Measurements from ENCODE around the gene CCDC92. TPM values are rescaled to one million over a fixed set of nuclear protein-coding genes. Genes with fewer than 3 reads are reported as not detected.

Gene CCDC92
- total RNA-seq, 2 experiments from 2014 or later = 4.8 to 5.0 TPM

DNA sequence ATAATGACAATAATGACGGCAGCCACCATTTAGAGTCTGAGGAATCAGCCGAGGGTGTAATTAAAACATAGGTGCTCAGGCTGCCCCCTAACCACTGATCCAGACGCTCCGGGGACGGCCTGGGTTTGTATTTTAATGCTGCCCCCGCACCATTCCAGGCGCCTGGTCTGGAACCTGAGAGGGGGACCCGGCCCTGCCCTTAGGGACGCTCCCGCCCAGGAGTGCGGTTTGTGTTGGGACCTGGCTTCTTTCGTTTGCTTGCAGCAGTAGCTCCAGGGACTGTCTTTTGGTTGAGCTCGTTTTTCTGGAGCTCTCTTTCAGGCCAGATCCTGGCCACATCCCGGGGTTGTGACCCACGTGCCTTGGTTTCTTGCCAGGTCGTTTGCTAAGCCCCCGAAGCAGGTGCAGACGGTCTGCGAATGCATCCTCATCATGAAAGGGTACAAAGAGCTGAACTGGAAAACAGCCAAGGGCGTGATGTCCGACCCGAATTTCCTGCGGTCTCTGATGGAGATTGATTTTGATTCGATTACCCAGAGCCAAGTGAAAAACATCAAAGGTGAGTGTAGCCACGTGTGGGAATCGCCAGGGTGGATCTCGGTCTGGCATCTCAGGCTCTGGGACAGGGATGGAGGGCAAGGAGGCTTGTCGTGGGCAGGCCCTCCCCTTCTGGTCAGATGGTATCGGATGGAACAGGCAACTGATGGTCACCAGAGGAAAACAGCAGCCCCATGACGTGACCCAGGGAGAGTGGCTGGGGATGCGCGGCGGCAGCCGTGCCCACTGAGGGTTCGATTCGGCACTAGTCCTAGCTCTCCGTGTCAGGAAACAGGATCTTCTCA is 63.5 kb downstream of the CCDC92 start:
- H3K4me1 Mint-ChIP-seq = peaks cover 3% of the 10 kb centered on the region
- H3K27ac Mint-ChIP-seq = no peak overlapping the region
- no peak overlapping the region for H3K4me3 Mint-ChIP-seq
- no peaks in the 10 kb centered on the region for H3K9me3 Mint-ChIP-seq
- H3K36me3 Mint-ChIP-seq = no peaks in the 10 kb centered on the region
- no peaks in the 10 kb centered on the region for H3K27me3 Mint-ChIP-seq
- no peak for DNase-seq

DNA sequence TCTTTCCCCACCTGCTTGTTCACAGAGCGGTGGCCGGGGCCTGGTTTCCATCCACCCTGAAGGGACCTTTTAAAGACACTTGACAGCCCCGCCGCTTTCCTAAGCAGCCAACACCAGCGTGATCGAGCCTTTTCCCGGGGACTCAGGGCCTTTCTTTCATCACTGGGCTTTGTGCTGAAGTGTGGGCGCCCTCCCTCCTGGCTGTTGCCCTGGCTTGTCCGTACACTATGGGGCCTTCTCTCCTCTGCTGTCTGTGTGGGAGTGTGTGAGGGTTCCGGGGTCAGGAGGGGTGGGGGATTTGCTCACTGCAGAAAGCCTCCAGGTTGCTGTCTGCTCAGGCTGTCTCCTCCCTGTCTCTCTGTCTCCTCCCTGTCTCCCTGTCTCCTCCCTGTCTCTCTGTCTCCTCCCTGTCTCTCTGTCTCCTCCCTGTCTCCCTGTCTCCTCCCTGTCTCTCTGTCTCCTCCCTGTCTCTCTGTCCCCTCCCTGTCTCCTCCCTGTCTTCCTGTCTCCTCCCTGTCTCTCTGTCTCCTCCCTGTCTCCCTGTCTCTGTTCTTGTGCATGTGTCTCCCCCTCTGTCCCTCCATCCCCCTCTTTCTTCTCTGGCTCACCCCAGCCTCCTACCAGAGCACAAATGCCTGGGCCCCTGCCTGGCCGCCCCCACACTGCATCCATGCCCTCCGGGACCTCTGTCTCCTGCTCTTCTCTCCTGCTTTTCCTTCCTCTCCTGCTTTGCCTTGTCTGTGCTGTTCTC is 64.7 kb downstream of the CCDC92 start:
- Mint-ChIP-seq H3K4me3 (no peak overlapping the region), H3K27me3 (no peaks in the 10 kb centered on the region), H3K36me3 (no peaks in the 10 kb centered on the region), H3K9me3 (no peaks in the 10 kb centered on the region), H3K4me1 (peaks cover 3% of the 10 kb centered on the region), H3K27ac (peak overlapping the region; percentile 36)
- no peak for DNase-seq

DNA sequence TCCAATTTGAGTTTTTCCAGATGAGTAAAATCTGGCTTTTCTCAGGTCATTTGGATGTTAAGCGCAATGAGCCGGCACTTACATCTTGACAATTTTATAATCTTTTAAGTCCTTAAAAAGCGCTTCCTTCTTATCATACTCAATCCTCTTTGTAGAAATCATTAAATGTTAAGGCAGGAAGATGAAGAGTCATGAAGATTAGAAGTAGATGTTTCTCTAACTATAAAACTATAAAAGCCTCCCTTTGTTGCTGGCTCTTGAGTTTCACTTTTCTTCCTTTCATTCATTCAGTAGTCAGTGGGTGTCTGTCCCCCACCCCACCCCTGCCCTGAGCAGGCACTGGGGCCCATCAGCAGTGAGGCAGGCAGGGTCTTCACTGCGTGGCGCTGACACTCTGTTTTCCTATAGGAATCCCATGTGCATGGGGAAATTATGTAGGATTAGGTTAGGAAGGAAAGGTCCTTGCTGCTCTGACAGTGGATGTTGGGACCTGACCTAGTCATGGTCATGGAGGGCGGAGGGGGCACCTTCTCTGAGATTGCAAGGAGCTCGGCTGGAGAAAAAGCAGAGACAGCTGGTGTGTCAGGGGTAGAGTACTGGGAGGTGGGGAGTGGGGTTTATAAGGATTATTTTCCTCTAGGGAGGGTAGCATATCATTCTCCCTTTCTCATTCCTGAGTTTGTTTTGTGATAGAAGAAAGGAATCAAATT is 65.8 kb downstream of the CCDC92 start:
- Mint-ChIP-seq H3K36me3 (no peaks in the 10 kb centered on the region), H3K27ac (no peak overlapping the region), H3K9me3 (no peaks in the 10 kb centered on the region), H3K27me3 (no peaks in the 10 kb centered on the region), H3K4me3 (no peak overlapping the region), H3K4me1 (peaks cover 3% of the 10 kb centered on the region)
- no peak for DNase-seq

DNA sequence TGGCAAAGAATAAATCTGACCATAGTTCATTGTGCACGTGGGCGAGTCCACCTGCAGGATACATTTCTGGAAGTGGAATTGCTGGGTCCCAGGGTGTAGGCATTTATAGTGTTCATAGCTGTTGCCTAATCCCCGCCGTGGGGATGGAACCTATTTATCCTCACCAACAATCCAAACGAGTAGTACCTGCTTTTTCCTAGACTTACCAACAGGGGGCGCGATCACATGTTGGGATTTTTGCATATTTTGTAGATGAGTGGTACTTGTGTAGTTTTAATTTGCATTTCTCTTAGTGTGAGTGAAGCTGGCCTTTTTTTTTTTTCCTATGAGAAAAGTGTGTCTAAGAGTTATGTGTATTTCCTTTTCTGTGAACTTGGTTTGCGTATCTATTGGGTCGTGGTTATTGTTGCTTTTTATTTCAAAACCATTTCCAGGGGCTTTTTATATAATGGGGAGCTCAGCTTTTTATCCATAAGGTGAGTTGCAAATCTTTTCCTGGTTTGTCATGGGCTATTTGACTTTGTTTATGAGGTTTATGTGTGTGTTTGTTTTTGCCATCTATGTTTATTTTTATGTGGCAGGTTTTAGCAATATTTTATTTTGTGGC is 67.2 kb downstream of the CCDC92 start:
- peak; percentile 59 for DNase-seq
- Mint-ChIP-seq H3K9me3 (no peaks in the 10 kb centered on the region), H3K4me3 (no peak overlapping the region), H3K4me1 (peaks cover 9% of the 10 kb centered on the region), H3K27me3 (peaks cover 5% of the 10 kb centered on the region), H3K27ac (no peak overlapping the region), H3K36me3 (no peaks in the 10 kb centered on the region)

DNA sequence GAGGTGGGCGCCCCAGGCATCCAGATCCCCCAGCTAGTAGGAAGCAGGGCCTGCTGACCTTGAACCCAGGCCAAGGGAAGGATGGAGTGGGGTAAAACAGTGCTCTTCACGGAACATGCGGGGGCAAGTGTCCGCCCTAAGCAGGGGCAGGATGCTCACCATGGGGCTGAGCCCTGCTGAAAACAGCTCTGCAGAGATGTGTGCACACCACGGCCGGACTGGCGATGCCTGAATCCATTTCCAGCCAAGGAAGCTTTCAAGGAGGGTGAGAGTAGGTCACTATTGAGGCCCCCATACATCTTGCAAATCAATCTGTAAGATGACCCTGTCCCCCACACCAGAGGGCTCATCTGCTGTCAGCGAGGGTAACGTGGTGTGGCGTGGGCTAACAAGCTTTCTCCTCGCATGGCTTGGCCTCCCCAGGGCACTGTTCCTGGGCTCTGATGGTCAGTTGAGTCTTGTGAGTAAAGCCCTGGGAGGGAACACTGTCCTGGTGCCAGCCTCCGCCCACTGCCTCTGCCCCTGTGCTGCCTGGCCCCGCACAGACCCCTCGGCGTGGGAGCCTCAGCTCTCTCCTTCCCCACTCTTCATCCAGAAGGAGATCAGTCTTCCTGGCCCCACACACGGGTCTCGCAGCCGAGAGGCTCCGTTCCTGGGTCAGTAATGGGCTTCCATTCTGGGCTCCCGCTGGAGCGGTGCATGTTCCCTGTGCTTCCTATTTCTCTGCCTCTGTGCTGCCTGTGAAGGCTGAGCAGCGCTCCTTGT is 69.1 kb downstream of the CCDC92 start:
- Mint-ChIP-seq H3K9me3 (no peaks in the 10 kb centered on the region), H3K4me1 (peaks cover 9% of the 10 kb centered on the region), H3K27ac (no peak overlapping the region), H3K36me3 (no peaks in the 10 kb centered on the region), H3K27me3 (peaks cover 5% of the 10 kb centered on the region), H3K4me3 (no peak overlapping the region)
- DNase-seq = no peak

DNA sequence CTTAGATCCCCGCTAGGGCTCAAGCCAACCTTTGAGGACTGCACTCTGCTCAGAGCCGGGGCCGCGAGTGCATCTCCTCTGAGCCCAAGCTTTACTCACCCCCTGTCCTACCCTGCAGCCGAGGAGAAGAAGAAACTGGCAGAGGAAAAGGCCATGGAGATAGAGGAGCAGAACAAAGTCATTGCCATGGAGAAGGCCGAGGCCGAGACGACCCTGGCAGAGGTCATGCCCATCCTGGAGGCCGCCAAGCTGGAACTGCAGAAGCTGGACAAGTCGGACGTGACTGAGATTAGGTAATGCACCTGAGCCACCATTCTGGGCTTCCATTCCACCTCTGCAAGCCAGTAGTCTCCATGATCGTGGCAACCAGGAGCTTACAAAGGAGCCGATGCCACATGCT is 69.8 kb downstream of the CCDC92 start:
- DNase-seq = no peak
- Mint-ChIP-seq H3K27me3 (peaks cover 5% of the 10 kb centered on the region), H3K36me3 (no peaks in the 10 kb centered on the region)

DNA sequence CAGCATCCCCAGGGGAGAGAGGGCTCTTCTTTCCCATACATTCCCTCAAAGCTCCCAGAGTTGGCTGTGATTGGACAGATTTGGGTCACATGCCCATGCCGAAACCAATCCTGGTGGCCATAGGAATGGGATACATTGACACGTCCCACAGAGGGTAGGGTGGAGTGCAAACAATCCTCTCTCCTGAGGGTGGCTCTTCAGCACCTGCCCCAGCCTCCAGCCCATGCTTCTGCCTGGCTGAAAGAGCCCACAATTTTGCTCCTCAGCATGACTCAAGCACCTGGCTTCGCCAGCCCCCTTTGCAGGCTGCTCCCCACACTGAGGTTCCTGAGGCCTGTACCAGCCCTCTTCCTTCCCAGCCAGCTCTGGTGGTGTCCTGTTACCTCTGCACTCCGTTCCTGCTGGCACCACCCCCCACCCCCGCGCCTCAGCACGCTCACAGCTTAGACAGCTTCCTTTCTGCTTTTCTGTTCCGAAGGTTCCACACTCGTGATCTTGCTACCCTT is 71.7 kb downstream of the CCDC92 start:
- DNase-seq = peak; percentile 35
- Mint-ChIP-seq H3K27ac (no peak overlapping the region), H3K9me3 (no peaks in the 10 kb centered on the region), H3K4me3 (no peak overlapping the region), H3K36me3 (no peaks in the 10 kb centered on the region), H3K27me3 (peaks cover 5% of the 10 kb centered on the region), H3K4me1 (peaks cover 9% of the 10 kb centered on the region)

More for the DNA sequence above, 69.8 kb downstream of the CCDC92 start:
- Mint-ChIP-seq H3K4me1 (peaks cover 9% of the 10 kb centered on the region), H3K9me3 (no peaks in the 10 kb centered on the region), H3K4me3 (no peak overlapping the region), H3K27ac (no peak overlapping the region)

DNA sequence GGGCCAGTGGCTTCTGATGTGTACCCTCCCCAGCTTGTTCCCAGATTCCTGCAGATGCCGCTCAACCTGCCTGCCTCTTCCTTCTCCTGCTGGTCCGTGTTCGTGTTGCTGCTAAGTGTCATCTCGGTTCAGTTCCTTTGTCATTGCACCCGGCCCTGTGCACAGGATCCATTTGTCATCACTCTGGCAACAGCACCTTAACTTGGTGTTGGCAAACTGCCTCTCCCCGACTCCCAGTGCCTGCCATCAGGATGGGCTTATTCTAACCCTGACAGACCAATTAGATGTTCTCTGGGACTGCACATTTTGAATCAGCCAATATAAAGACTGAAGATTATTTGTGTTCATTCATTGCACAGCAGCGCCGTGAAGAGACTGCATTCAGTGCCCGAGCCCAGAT is 73.3 kb downstream of the CCDC92 start:
- Mint-ChIP-seq H3K4me3 (no peak overlapping the region), H3K36me3 (no peaks in the 10 kb centered on the region), H3K4me1 (peaks cover 5% of the 10 kb centered on the region), H3K27me3 (peaks cover 5% of the 10 kb centered on the region), H3K27ac (no peak overlapping the region), H3K9me3 (no peaks in the 10 kb centered on the region)
- no peak for DNase-seq

DNA sequence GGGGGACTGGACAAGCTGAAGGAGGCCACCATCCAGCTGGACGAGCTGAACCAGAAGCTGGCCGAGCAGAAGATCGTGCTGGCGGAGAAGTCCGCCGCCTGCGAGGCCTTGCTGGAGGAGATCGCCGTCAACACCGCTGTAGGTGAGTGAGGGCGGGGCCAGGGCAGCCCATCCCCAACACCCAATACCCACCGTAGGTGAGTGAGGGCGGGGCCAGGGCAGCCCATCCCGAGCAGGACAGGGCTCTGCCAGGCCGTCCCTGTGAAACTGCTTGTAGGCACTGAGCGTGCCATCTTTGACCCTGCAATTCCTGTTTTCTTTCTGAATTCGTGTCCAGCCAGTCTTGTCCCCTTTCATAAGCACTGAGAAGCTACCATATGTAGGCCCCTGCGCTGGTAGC is 74.0 kb downstream of the CCDC92 start:
- H3K4me1 Mint-ChIP-seq = peaks cover 5% of the 10 kb centered on the region
- no peaks in the 10 kb centered on the region for H3K9me3 Mint-ChIP-seq
- no peak overlapping the region for H3K4me3 Mint-ChIP-seq
- H3K36me3 Mint-ChIP-seq = no peaks in the 10 kb centered on the region
- peaks cover 5% of the 10 kb centered on the region for H3K27me3 Mint-ChIP-seq
- H3K27ac Mint-ChIP-seq = no peak overlapping the region
- no peak for DNase-seq

DNA sequence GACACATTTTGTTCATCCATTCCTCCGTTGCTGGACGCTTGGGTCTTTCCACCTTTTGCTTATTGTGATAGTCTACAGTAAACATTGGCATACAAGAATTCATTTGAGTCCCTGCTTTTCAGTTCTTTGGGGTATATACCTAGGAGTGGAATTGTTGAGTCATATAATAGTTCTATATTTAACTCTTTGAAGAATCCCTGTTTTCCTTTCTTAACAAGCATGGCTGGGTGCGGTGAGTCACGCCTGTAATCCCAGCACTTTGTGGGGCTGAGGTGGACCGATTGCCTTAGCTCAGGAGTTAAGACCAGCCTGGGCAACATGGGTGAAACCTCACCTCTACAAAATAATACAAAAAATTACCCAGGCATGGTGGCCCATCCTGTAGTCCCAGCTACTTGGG is 75.4 kb downstream of the CCDC92 start:
- Mint-ChIP-seq H3K27me3 (peaks cover 5% of the 10 kb centered on the region), H3K36me3 (no peaks in the 10 kb centered on the region), H3K4me3 (no peak overlapping the region), H3K27ac (no peak overlapping the region), H3K4me1 (peaks cover 5% of the 10 kb centered on the region), H3K9me3 (no peaks in the 10 kb centered on the region)
- no peak for DNase-seq

DNA sequence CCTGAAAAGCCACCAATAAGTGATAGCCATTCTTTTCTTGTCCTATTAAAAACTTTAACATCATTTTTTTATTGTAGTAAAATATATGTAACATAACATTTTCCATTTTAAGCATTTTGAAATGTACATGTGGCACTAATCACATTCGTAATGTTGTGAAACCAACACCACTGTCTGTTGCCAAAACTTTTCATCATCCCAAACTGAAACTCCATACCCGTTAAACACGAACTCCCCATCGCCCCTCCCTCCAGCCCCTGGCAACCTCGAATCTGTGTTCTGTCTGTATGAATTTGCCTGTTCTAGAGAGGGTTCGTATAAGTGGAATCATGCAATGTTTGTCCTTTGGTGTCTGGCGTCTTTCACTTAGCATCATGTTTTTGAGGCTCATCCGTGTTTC is 75.9 kb downstream of the CCDC92 start:
- no peak for DNase-seq
- peaks cover 5% of the 10 kb centered on the region for H3K4me1 Mint-ChIP-seq
- no peak overlapping the region for H3K27ac Mint-ChIP-seq
- no peak overlapping the region for H3K4me3 Mint-ChIP-seq
- no peaks in the 10 kb centered on the region for H3K9me3 Mint-ChIP-seq
- H3K36me3 Mint-ChIP-seq = no peaks in the 10 kb centered on the region
- peaks cover 5% of the 10 kb centered on the region for H3K27me3 Mint-ChIP-seq

DNA sequence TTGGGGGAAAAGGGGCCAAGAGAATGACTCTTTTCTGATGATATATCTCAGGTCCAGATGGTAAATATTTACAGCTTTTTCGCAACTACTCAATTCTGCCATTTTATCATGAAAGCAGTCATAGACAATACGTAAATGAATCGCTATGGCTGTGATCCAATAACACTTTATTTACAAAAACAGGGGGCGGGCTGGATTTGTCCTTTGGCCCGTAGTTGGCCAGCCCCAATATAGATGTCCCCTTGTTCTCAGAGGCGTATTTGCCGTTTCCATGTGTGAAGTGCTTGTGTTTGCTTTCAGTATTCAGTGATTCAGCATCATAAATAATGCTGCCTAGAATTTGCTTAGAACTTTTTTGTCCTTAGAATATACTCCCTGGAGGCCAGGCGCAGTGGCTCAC is 77.2 kb downstream of the CCDC92 start:
- no peaks in the 10 kb centered on the region for H3K27me3 Mint-ChIP-seq
- H3K36me3 Mint-ChIP-seq = no peaks in the 10 kb centered on the region
- H3K4me1 Mint-ChIP-seq = no peaks in the 10 kb centered on the region
- DNase-seq = no peak
- no peak overlapping the region for H3K27ac Mint-ChIP-seq
- no peaks in the 10 kb centered on the region for H3K9me3 Mint-ChIP-seq
- H3K4me3 Mint-ChIP-seq = no peak overlapping the region

DNA sequence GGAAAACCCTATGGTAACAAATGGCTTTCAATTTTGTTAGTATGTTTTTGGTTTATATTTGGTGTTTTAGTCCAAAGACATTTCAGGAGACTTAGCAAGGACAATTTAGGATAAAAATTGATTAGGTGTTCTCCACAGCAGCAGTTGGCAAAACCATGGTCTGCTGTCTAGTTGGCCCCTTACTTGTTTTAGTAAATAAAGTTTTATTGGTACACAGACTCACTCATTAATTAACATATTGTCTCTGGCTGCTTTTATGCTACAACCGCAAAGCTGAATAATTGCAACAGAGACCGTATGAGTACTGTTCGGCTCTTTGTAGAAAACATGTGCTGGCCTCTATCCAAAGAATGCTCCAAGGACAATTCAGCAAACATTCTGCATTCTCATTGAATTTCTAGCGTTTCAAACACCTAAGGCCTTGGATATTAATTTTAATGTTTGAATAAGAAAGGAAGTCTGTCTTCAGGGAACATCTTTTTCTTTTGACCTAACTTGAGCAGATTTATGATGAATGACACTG is 77.7 kb downstream of the CCDC92 start:
- H3K27ac Mint-ChIP-seq = no peak overlapping the region
- DNase-seq = no peak

DNA sequence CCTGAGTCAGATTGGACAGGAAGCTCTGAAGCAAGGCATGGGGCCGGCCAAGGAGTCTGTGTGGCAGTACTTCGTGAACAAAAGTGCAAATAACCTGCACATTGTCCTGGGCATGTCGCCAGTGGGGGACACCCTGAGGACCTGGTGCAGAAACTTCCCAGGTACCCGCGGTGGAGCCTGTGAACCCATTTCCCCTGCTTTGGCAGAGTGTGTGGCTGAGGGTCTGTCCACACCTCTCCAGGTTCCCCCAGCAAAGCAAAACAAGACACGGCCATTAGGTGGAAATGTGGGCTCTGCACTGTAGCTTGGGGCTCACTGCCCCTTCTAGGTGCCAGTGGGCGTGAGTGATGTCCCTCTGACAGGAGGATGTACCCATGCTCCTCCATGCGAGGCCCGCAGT is 79.4 kb downstream of the CCDC92 start:
- Mint-ChIP-seq H3K27ac (no peak overlapping the region), H3K4me1 (no peaks in the 10 kb centered on the region), H3K9me3 (no peaks in the 10 kb centered on the region), H3K4me3 (no peak overlapping the region), H3K27me3 (no peaks in the 10 kb centered on the region), H3K36me3 (no peaks in the 10 kb centered on the region)
- DNase-seq = no peak

More for the DNA sequence above, 77.7 kb downstream of the CCDC92 start:
- H3K4me3 Mint-ChIP-seq = no peak overlapping the region
- no peaks in the 10 kb centered on the region for H3K4me1 Mint-ChIP-seq
- no peaks in the 10 kb centered on the region for H3K36me3 Mint-ChIP-seq
- H3K27me3 Mint-ChIP-seq = no peaks in the 10 kb centered on the region
- H3K9me3 Mint-ChIP-seq = no peaks in the 10 kb centered on the region

All from activated naive CD8-positive, alpha-beta T cell treated with anti-CD3 and anti-CD28 coated beads for 36 hours (primary cell).